K562 (cell line): ENCODE results near the gene CSF3. TPM values are rescaled to one million over a fixed set of nuclear protein-coding genes. Genes with fewer than 3 reads are reported as not detected.

Experiments used
- ARID3A ChIP-seq: IDR thresholded peaks from 2 replicates; pipeline ENCODE4 v1.6.1; 2012; ENCODE audit warnings: low read depth, low read length, improper control_type of control experiment, borderline replicate concordance
- CCAR2 ChIP-seq: fragments of 200-400 bp; formaldehyde crosslinking; IDR thresholded peaks from 2 replicates; pipeline ENCODE4 v1.6.1; 2017; ENCODE audit warnings: mild to moderate bottlenecking, low read depth, low read length
- DLX4 ChIP-seq: fragments of 250-450 bp; sonication (Bioruptor Pico); IDR thresholded peaks from 2 replicates; pipeline ENCODE4 v1.6.1; 2021; ENCODE audit warnings: mild to moderate bottlenecking
- E4F1 ChIP-seq: fragments of 250-450 bp; sonication (Bioruptor Pico); IDR thresholded peaks from 2 replicates; pipeline ENCODE4 v1.5.0; 2021; ENCODE audit warnings: mild to moderate bottlenecking, borderline replicate concordance
- ETS2 ChIP-seq: IDR thresholded peaks from 2 replicates; pipeline ENCODE4 v1.6.1; 2016; ENCODE audit warnings: borderline replicate concordance, missing genetic modification characterization, mild to moderate bottlenecking, moderate library complexity, missing compliant biosample characterization; ENCODE audit not compliant: poor library complexity, severe bottlenecking
- FOXK2 ChIP-seq, 2 experiments: fragments of 450-650 bp; IDR thresholded peaks in 1 of 2; conservative IDR thresholded peaks in 1 of 2; 2 replicates each; pipeline ENCODE4 v1.6.1; 2016; ENCODE audit warnings: low read depth in 2 of 2, mild to moderate bottlenecking in 1 of 2
- L3MBTL2 ChIP-seq: fragments of 450-650 bp; IDR thresholded peaks from 2 replicates; pipeline ENCODE4 v1.6.1; 2016; ENCODE audit warnings: mild to moderate bottlenecking, moderate library complexity
- MAX ChIP-seq: sonication (generic); formaldehyde crosslinking; IDR thresholded peaks from 2 replicates; pipeline ENCODE4 v1.9.0; 2022; ENCODE audit warnings: mild to moderate bottlenecking, missing genetic modification reagents
- MEIS2 ChIP-seq: fragments of 450-650 bp; IDR thresholded peaks from 2 replicates; pipeline ENCODE4 v1.6.1; 2014; ENCODE audit warnings: mild to moderate bottlenecking; ENCODE audit not compliant: partially characterized antibody
- OTX1 ChIP-seq: fragments of 450-650 bp; formaldehyde crosslinking; IDR thresholded peaks from 2 replicates; pipeline ENCODE4 v1.4.0; 2022; ENCODE audit warnings: mild to moderate bottlenecking
- RAD21 ChIP-seq, 2 experiments: fragments of 250-450 bp in 1 of 2; fragments of 450-650 bp in 1 of 2; sonication (Bioruptor Pico) in 1 of 2; formaldehyde crosslinking in 1 of 2; IDR thresholded peaks in 1 of 2; conservative IDR thresholded peaks in 1 of 2; 2 replicates each; pipeline versions ENCODE4 v1.4.0 to v1.8.0; 2020 to 2022; ENCODE audit warnings: mild to moderate bottlenecking in 2 of 2, moderate library complexity in 1 of 2
- SP1 ChIP-seq: sonication (generic); formaldehyde crosslinking; IDR thresholded peaks from 2 replicates; pipeline ENCODE4 v1.8.1; 2022; ENCODE audit warnings: mild to moderate bottlenecking, missing genetic modification reagents
- SRF ChIP-seq, 2 experiments: fragments of 250-450, 450-650 bp in 1 of 2; sonication (Bioruptor Pico) in 1 of 2; sonication (generic) in 1 of 2; formaldehyde crosslinking; IDR thresholded peaks; 2 replicates each; pipeline versions ENCODE4 v1.5.0 to v1.5.1; 2020 to 2022; ENCODE audit warnings: mild to moderate bottlenecking in 1 of 2, missing genetic modification reagents in 1 of 2
- XRCC5 ChIP-seq: fragments of 200-400 bp; formaldehyde crosslinking; IDR thresholded peaks from 2 replicates; pipeline ENCODE4 v1.6.1; 2017; ENCODE audit warnings: low read depth, mild to moderate bottlenecking, low read length
- ZBTB43 ChIP-seq: sonication (generic); formaldehyde crosslinking; IDR thresholded peaks from 2 replicates; pipeline ENCODE4 v1.8.0; 2023; ENCODE audit warnings: mild to moderate bottlenecking, missing genetic modification reagents
- ZNF740 ChIP-seq, 3 experiments: fragments of 200-800 bp in 1 of 3; sonication (Bioruptor generic) in 1 of 3; sonication (generic) in 1 of 3; formaldehyde crosslinking in 1 of 3; IDR thresholded peaks; 2 replicates each; pipeline versions ENCODE4 v1.6.1 to v1.8.0; 2016 to 2022; ENCODE audit warnings: mild to moderate bottlenecking in 2 of 3, missing compliant biosample characterization in 2 of 3, missing genetic modification characterization in 2 of 3, missing genetic modification reagents in 1 of 3
- ZNF778 ChIP-seq: fragments of 450-650 bp; formaldehyde crosslinking; IDR thresholded peaks from 2 replicates; pipeline ENCODE4 v1.4.0; 2020; ENCODE audit warnings: mild to moderate bottlenecking, moderate library complexity
- polyA plus RNA-seq, 8 experiments: library from polyadenylated mRNA; depleted of rRNA in 4 of 8; stranded (reverse) in 5 of 8; unstranded in 3 of 8; fragments of >200 nt; fragmentation: Nextera tagmentation in 2 of 8; fragmentation: Illumina TruSeq in 1 of 8; extraction: Ambion mirVana in 2 of 8; extraction: Trizol in 1 of 8; gene quantifications; 2 replicates each; pipeline versions ENCODE4 v1.2.1 to v1.2.3, GENCODE V29; 2011 to 2014; ENCODE audit warnings: inconsistent platforms in 1 of 8, missing spikeins in 1 of 8
- total RNA-seq, 7 experiments: library from RNA; depleted of rRNA in 6 of 7; stranded (reverse); fragments of >200 nt in 6 of 7; fragmentation: Illumina TruSeq in 2 of 7; extraction: Trizol in 2 of 7; gene quantifications; 2 replicates each; pipeline versions ENCODE4 v1.2.1 to v1.2.3, GENCODE V29; 2011 to 2021; ENCODE audit warnings: low replicate concordance in 1 of 7

The CSF3 gene
- total and polyA plus RNA-seq, 9 of the 15 experiments (the other 6 are each of a cell fraction or from before 2014, with no cell fraction given) = 0.19 TPM; not detected in 8

GRCh38 chr17:39980351-39981206, 34.7 kb upstream of the CSF3 start, which contains the start of gene PSMD3 (continued):
- 0 out of 2 replicates have a peak, but pooled peaks have one; percentile 30 for TF ChIP-seq ZBTB43
- no peak for TF ChIP-seq ZNF778 (CRISPR knock-in tag)
- peak in 1 of 2 experiments; percentile 78; a peak in 2 of 4 replicates for TF ChIP-seq SRF (CRISPR knock-in tag; IDR thresholded peaks at IDR 0.05)
- TF ChIP-seq FOXK2 (conservative IDR thresholded peaks at IDR 0.05 in 1 of 2, IDR thresholded peaks at IDR 0.05 in 1 of 2; ENCODE audit: low read depth in 2 of 2) = peak; percentile 80 to 94; a peak in 3 of 4 replicates
- TF ChIP-seq ARID3A = peak; percentile 63; the same call in 1 of the 2 replicates
- TF ChIP-seq ETS2 = no peak
- no peak for TF ChIP-seq DLX4
- TF ChIP-seq OTX1 (CRISPR knock-in tag) = no peak
- peak; percentile 99 for TF ChIP-seq L3MBTL2
- peak; percentile 70; the same call in 1 of the 2 replicates for TF ChIP-seq SP1
- peak; percentile 100 for TF ChIP-seq XRCC5
- TF ChIP-seq MEIS2 = no peak
- TF ChIP-seq RAD21 (CRISPR knock-in tag; conservative IDR thresholded peaks at IDR 0.05 in 1 of 2, IDR thresholded peaks at IDR 0.05 in 1 of 2) = peak; percentile 87 to 91
- no peak for TF ChIP-seq E4F1 (CRISPR knock-in tag)
- TF ChIP-seq MAX = peak; percentile 85
- no peak for TF ChIP-seq CCAR2
- 0 out of 2 replicates have a peak, but pooled peaks have one; percentile 18 for TF ChIP-seq ZNF740 (CRISPR knock-in tag; IDR thresholded peaks at IDR 0.05)
- no peak for TF ChIP-seq ZNF740 (tag; IDR thresholded peaks at IDR 0.05)
